Upper lobe of right lung (tissue), 1 donor: ENCODE measurements around the gene JAZF1. TPM values are rescaled to one million over a fixed set of nuclear protein-coding genes. Genes with fewer than 3 reads are reported as not detected.

Experiments used
- ATAC-seq: fragments of 200-7000 bp; cut with Tn5 transposase; one replicate; pipeline ENCODE4 v1.9.1; 2020; ENCODE audit warnings: mild to moderate bottlenecking, moderate library complexity
- DNase-seq: peaks from one replicate; pipeline ENCODE4 v3.0.0-alpha.2; 2020
- H3K27ac ChIP-seq: fragments of 200-600 bp; one replicate; pipeline ENCODE4 v1.8.0; 2022
- H3K27me3 ChIP-seq: fragments of 200-600 bp; one replicate; pipeline ENCODE4 v1.8.0; 2022; ENCODE audit warnings: mild to moderate bottlenecking
- H3K36me3 ChIP-seq: fragments of 200-600 bp; one replicate; pipeline ENCODE4 v1.8.0; 2022
- H3K4me1 ChIP-seq: fragments of 200-600 bp; one replicate; pipeline ENCODE4 v1.8.0; 2022
- H3K4me3 ChIP-seq: fragments of 200-600 bp; one replicate; pipeline ENCODE4 v1.8.0; 2022; ENCODE audit warnings: mild to moderate bottlenecking
- H3K9me3 ChIP-seq: fragments of 200-600 bp; one replicate; pipeline ENCODE4 v1.8.0; 2022
- intact Hi-C: fragments of 100-400 bp; cut with DNase I; formaldehyde crosslinking; loops from one replicate; pipeline ENCODE4 v1.11.0; 2022
- total RNA-seq: library from RNA; stranded (reverse); fragmentation: NEBNext Ultra II Directional; extraction: Animal tissue kit (Norgen Biotek cat#: 25700); gene quantifications from one replicate; pipeline ENCODE4 v1.2.1, GENCODE V29; 2021
- TF ChIP-seq, protein P1 (sequence below): fragments of 200-600 bp; IDR thresholded peaks from one replicate; pipeline ENCODE4 v1.8.0; 2022; ENCODE audit warnings: antibody characterized with exemption
- donor health status: DM: no; HTN: yes; CAD: no; lungs with severe emphysema.

Gene JAZF1
- total RNA-seq, 1 donor from 2014 or later, result 20.6 TPM

DNA sequence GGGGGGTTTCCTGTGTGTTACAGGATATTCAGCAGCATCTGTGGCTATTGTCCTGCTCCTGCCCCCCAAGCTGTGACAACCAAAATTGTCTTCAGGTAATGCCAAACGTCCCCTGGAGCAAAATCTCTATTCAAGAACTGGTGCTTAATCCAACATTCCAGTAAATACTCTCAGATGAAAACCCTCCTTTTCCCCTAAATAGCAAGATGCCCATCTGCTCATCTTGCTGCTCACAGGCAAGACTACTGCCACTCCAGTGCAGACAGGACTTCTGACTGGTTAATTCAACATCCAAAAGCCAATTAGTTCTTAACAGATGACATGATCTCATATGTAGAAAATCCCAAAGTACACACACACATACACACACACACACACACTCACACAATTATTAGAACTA, 20.5 kb upstream of the JAZF1 start:
- H3K36me3 ChIP-seq, result no peaks in the 10 kb centered on the region
- no peaks in the 10 kb centered on the region for H3K9me3 ChIP-seq
- H3K27ac ChIP-seq, result no peak overlapping the region
- DNase-seq (no peak), ATAC-seq (no peak)
- TF ChIP-seq, protein P1, sequence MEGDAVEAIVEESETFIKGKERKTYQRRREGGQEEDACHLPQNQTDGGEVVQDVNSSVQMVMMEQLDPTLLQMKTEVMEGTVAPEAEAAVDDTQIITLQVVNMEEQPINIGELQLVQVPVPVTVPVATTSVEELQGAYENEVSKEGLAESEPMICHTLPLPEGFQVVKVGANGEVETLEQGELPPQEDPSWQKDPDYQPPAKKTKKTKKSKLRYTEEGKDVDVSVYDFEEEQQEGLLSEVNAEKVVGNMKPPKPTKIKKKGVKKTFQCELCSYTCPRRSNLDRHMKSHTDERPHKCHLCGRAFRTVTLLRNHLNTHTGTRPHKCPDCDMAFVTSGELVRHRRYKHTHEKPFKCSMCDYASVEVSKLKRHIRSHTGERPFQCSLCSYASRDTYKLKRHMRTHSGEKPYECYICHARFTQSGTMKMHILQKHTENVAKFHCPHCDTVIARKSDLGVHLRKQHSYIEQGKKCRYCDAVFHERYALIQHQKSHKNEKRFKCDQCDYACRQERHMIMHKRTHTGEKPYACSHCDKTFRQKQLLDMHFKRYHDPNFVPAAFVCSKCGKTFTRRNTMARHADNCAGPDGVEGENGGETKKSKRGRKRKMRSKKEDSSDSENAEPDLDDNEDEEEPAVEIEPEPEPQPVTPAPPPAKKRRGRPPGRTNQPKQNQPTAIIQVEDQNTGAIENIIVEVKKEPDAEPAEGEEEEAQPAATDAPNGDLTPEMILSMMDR, result no peak
- intact Hi-C loops, result no loop called here
- no peaks in the 10 kb centered on the region for H3K4me1 ChIP-seq
- no peak overlapping the region for H3K4me3 ChIP-seq
- H3K27me3 ChIP-seq, result no peaks in the 10 kb centered on the region

DNA sequence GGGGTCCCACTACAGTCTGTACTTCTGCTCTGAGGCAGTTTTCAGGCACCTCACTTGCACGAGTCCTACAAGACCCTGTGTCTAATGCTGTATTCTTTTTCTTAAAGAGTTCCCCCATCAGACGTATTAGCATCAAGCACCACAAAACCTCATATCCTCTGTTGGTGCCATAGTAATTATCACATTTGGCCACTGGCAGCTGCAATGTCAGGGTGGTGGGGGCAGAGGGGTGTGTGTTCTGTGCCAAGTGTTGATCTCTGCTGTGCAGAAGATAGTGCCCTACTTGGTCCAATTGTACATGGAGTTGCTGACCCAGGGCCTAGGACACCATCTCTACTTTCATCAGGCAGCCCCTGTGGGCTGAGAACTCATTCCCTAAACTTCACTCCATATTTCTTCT, 20.0 kb upstream of the JAZF1 start:
- ATAC-seq (no peak), DNase-seq (no peak)
- Histone ChIP-seq H3K27me3 (no peaks in the 10 kb centered on the region), H3K4me1 (no peaks in the 10 kb centered on the region), H3K4me3 (no peak overlapping the region), H3K36me3 (no peaks in the 10 kb centered on the region), H3K9me3 (no peaks in the 10 kb centered on the region), H3K27ac (no peak overlapping the region)
- intact Hi-C loops, result no loop called here
- TF ChIP-seq, protein P1, result no peak

DNA sequence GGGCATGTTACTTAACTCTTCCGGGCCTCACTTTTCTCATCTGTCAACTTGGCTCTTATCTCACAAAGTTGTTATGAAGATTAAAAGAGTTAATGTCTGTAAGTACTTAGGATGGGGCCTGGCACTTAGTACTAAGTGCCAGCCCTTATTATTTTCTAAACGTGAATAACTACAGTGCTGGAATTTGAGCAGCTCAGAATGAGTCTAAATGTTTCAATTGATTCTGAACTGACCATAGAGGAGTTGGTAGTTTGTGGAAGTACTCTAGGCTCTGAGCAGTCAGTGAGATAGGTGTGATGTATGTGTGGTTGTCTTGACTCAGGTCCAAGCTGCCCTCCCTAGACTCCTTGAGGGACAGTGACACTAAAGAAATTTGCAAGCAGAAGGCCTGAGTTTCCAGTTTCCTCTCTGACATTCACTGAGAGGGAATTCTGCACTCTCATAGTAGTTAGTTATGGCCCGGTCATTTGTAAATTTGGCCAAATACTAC, 18.5 kb upstream of the JAZF1 start:
- TF ChIP-seq, protein P1, result no peak
- H3K36me3 ChIP-seq, result no peaks in the 10 kb centered on the region
- DNase-seq (no peak), ATAC-seq (no peak)
- no peak overlapping the region for H3K4me3 ChIP-seq
- intact Hi-C loops, result no loop called here
- H3K9me3 ChIP-seq, result no peaks in the 10 kb centered on the region
- H3K27me3 ChIP-seq, result no peaks in the 10 kb centered on the region
- no peak overlapping the region for H3K27ac ChIP-seq
- no peaks in the 10 kb centered on the region for H3K4me1 ChIP-seq

DNA sequence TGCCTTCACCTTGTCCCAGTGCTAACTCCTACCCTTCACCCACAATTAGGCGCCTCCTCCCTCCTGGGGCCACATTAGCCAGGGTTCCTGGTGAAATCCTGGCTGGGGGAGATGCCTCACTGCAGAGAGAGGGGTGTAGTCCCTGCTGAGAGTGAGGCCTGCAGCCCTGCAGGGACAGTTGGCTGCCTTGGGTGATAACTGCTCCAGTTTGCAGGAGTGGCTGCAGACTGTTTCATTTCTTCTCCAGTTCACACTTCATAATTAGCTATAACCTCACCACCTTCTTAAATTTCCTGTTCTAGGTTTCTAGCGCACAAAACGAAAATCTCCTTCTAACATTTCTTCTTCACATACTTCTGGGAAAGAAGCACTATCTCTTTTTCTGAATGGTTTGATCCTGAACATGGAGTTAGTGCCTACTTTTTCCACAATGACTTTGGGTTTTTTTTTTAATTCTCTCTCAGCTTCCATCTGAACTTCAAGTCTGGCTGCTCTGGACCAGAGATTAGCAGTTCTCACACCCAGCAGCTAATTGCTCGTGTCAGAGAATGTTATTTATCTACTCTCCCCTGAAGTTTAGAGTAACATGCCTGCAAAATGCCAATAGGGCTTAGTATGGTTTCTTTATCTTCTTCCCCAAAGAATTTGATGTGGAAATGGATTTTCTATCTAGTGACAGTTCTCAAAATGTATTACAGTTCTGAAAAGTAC, 15.5 kb upstream of the JAZF1 start:
- no peaks in the 10 kb centered on the region for H3K36me3 ChIP-seq
- TF ChIP-seq, protein P1, result no peak
- ATAC-seq, result no peak
- intact Hi-C loops, result no loop called here
- no peak for DNase-seq
- H3K4me3 ChIP-seq, result no peak overlapping the region
- H3K4me1 ChIP-seq, result no peaks in the 10 kb centered on the region
- H3K9me3 ChIP-seq, result no peaks in the 10 kb centered on the region
- H3K27me3 ChIP-seq, result no peaks in the 10 kb centered on the region
- H3K27ac ChIP-seq, result no peak overlapping the region

DNA sequence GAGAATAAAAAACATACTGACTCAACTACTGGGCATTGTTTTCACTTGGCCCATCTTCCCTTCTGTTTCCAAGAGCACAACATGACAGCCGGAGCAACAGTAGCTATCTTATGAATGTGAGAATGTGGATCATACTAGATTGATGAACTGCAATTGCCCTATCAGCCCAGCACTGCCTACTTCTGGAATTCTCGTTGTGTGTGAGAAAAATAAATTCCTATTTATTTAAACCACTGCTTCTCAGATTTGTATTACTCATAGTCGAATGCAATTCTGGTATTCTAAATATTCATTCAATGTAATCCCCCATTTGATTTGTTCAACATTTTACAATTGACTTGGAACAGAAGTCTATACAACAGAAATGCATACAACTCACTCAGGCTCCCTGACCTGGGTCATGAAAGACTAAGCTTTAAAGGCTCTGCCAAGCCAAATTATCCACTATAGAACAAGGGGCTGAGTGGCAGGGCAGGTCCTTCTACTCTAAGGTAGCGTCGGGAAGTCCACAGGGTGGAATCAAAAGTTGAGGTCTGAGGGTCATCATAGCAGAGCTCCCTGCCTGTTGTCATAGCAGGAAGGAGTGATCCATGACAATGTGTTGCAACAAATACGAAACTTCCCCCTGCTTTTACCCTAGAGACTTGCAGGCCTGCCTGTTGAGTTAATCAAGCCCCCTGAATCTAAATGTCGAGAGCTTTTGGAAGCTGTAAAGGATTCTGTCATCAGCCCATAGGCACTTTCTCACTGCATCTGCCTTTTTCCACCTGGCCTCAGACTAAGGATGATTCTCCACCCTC, 12.4 kb upstream of the JAZF1 start:
- Histone ChIP-seq H3K9me3 (no peaks in the 10 kb centered on the region), H3K27me3 (no peaks in the 10 kb centered on the region), H3K36me3 (no peaks in the 10 kb centered on the region), H3K4me1 (no peaks in the 10 kb centered on the region), H3K4me3 (no peak overlapping the region), H3K27ac (no peak overlapping the region)
- TF ChIP-seq, protein P1, result no peak
- intact Hi-C loops, result no loop called here
- DNase-seq, result no peak
- ATAC-seq, result peak; percentile 53
